Astrocyte (in vitro differentiated cells and primary cell): ENCODE measurements around the gene FLT3LG. TPM values are rescaled to one million over a fixed set of nuclear protein-coding genes. Genes with fewer than 3 reads are reported as not detected.
A peak's percentile ranks its signal among the peaks of the same experiment; 100 is the strongest.

Source experiments
- DNase-seq: peaks from one replicate; pipeline ENCODE4 v3.0.0-alpha.2; 2010; ENCODE audit warnings: low read depth
- FAIRE-seq: peaks from 2 replicates; lab custom pipeline; 2011; peaks lifted over from hg19 to GRCh38; lab: Jason Lieb, UNC
- H2AFZ ChIP-seq: 2 replicates; pipeline ENCODE4 v1.6.0; 2012; ENCODE audit warnings: low read depth, low read length, inconsistent platforms
- H3K27ac ChIP-seq: 2 replicates; pipeline ENCODE4 v1.5.1; 2011; ENCODE audit warnings: low read depth, low read length, inconsistent platforms
- H3K27me3 ChIP-seq: 2 replicates; pipeline ENCODE4 v1.6.0; 2011; ENCODE audit warnings: low read length, inconsistent platforms; ENCODE audit not compliant: insufficient read depth
- H3K36me3 ChIP-seq: 2 replicates; pipeline ENCODE4 v1.5.1; 2011; ENCODE audit warnings: low read length, inconsistent platforms; ENCODE audit not compliant: insufficient read depth
- H3K4me1 ChIP-seq: 2 replicates; pipeline ENCODE4 v1.5.1; 2011; ENCODE audit warnings: low read length, inconsistent platforms; ENCODE audit not compliant: insufficient read depth
- H3K4me2 ChIP-seq: 2 replicates; pipeline ENCODE4 v1.6.0; 2012; ENCODE audit warnings: low read length, inconsistent platforms
- H3K4me3 ChIP-seq: 2 replicates; pipeline ENCODE4 v1.5.1; 2011; ENCODE audit warnings: low read depth, mild to moderate bottlenecking, low read length, inconsistent platforms; ENCODE audit not compliant: insufficient read depth
- H3K79me2 ChIP-seq: 2 replicates; pipeline ENCODE4 v1.6.0; 2012; ENCODE audit warnings: mild to moderate bottlenecking, low read length, inconsistent platforms; ENCODE audit not compliant: insufficient read depth
- H3K9ac ChIP-seq: 2 replicates; pipeline ENCODE4 v1.6.0; 2012; ENCODE audit warnings: mild to moderate bottlenecking, low read length, inconsistent platforms
- H3K9me3 ChIP-seq: 2 replicates; pipeline ENCODE4 v1.5.1; 2012; ENCODE audit warnings: low read depth, mild to moderate bottlenecking, low read length, inconsistent platforms; ENCODE audit not compliant: insufficient read depth
- H4K20me1 ChIP-seq: 2 replicates; pipeline ENCODE4 v1.6.0; 2012; ENCODE audit warnings: low read length, inconsistent platforms; ENCODE audit not compliant: insufficient read depth
- H3K27ac Mint-ChIP-seq: one replicate; pipeline ENCODE4 v1.8.0; 2021; ENCODE audit warnings: mild to moderate bottlenecking, mixed read lengths; ENCODE audit not compliant: unreplicated experiment
- H3K27me3 Mint-ChIP-seq: one replicate; pipeline ENCODE4 v1.8.0; 2021; ENCODE audit warnings: low read depth, mixed read lengths; ENCODE audit not compliant: unreplicated experiment
- H3K36me3 Mint-ChIP-seq: one replicate; pipeline ENCODE4 v1.8.0; 2021; ENCODE audit warnings: low read depth, mixed read lengths; ENCODE audit not compliant: unreplicated experiment
- H3K4me1 Mint-ChIP-seq: one replicate; pipeline ENCODE4 v1.8.0; 2021; ENCODE audit warnings: low read depth, mixed read lengths; ENCODE audit not compliant: unreplicated experiment
- H3K4me3 Mint-ChIP-seq: one replicate; pipeline ENCODE4 v1.8.0; 2021; ENCODE audit warnings: mild to moderate bottlenecking, moderate library complexity, mixed read lengths; ENCODE audit not compliant: unreplicated experiment
- H3K9me3 Mint-ChIP-seq: one replicate; pipeline ENCODE4 v1.8.0; 2021; ENCODE audit warnings: mild to moderate bottlenecking, mixed read lengths; ENCODE audit not compliant: unreplicated experiment
- CTCF ChIP-seq: IDR thresholded peaks from 2 replicates; pipeline ENCODE4 v1.5.1; 2011; ENCODE audit warnings: low read depth, mild to moderate bottlenecking, inconsistent platforms, low read length, moderate library complexity; ENCODE audit not compliant: insufficient read depth
- EZH2 ChIP-seq: IDR thresholded peaks from 2 replicates; pipeline ENCODE4 v1.6.1; 2012; ENCODE audit warnings: mild to moderate bottlenecking, low read length, inconsistent platforms; ENCODE audit not compliant: insufficient read depth
- total RNA-seq: library from RNA; stranded (reverse); gene quantifications from 2 replicates; pipeline ENCODE4 v1.2.1, GENCODE V29; 2021

The FLT3LG gene
- total RNA-seq, 1 donor from 2014 or later = not detected

GRCh38 chr19:49487277-49488045, 13.4 kb downstream of the FLT3LG start, which contains the start of gene RPL13A:
RPL13A (plus strand) TSS chr19:49487608; CDS start chr19:49487630, 22 bp downstream.
- H3K9me3 Mint-ChIP-seq = no peaks in the 10 kb centered on the region
- H3K79me2 ChIP-seq = peaks cover 38% of the 10 kb centered on the region
- H3K4me3 Mint-ChIP-seq = peak within 1 kb of the TSS; percentile 94
- no peaks in the 10 kb centered on the region for H3K9me3 ChIP-seq
- peak within 1 kb of the TSS; percentile 97 for H3K9ac ChIP-seq
- no peaks in the 10 kb centered on the region for H3K27me3 ChIP-seq
- H3K36me3 Mint-ChIP-seq = peaks cover 31% of the 10 kb centered on the region
- TF ChIP-seq EZH2 (no peak), CTCF (no peak)
- DNase-seq (peak; percentile 93), FAIRE-seq (no peak)
- H3K4me3 ChIP-seq = peak within 1 kb of the TSS; percentile 98
- peaks cover 49% of the 10 kb centered on the region for H4K20me1 ChIP-seq
- H3K27ac ChIP-seq = peak within 1 kb of the TSS; percentile 81
- H3K4me1 Mint-ChIP-seq = peaks cover 22% of the 10 kb centered on the region
- H3K4me1 ChIP-seq = peaks cover 14% of the 10 kb centered on the region
- peak within 1 kb of the TSS; percentile 91 for H3K4me2 ChIP-seq
- H3K36me3 ChIP-seq = peaks cover 29% of the 10 kb centered on the region
- no peaks in the 10 kb centered on the region for H3K27me3 Mint-ChIP-seq
- peak within 1 kb of the TSS; percentile 92 for H3K27ac Mint-ChIP-seq
- peak within 1 kb of the TSS; percentile 89 for H2AFZ ChIP-seq

DNA sequence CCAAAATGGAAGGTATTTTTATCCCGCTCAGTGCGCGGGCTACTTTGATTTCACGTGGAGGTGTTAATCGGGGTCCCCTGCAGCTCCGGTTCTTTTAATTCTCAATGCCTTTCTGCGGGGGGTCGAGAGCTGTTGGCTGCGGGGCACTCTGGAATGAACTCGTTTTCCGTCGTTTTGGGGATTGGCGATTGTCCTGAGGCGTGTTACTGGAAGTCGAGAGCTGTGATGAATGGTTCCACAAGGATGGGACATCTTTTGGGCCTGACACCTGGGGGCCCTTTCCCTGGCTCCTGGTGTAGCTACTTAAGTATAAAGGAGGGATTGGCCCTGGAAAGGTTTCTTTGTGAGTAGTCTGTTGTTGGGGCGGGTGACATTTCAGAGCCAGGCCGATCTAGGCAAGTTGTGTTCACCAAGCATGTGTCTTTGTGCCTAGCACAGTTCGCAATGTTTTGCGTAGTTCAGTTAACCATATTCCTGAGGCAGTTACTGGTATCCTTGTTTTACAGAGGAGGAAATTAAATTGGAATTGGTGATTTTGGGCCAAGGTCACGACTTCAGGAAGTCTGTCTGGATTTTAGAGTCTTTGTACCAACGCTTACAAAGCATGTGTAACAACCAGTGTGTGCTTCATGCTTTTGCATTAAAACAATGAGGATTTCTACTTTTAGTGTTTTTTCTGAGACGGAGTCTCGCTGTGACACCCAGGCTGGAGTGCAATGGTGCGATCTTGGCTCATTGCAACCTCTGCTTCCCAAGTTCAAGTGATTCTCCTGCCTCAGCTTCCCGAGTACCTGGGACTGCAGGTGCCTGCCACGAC, 14.2 kb downstream of the FLT3LG start:
- H3K36me3 Mint-ChIP-seq = peaks cover 37% of the 10 kb centered on the region
- Histone ChIP-seq H3K27ac (peak overlapping the region; percentile 81), H3K79me2 (peaks cover 38% of the 10 kb centered on the region), H3K9ac (peak overlapping the region; percentile 97), H2AFZ (no peak overlapping the region), H3K4me2 (peak overlapping the region; percentile 91), H4K20me1 (peaks cover 55% of the 10 kb centered on the region), H3K9me3 (no peaks in the 10 kb centered on the region), H3K4me3 (peak overlapping the region; percentile 98), H3K36me3 (peaks cover 36% of the 10 kb centered on the region), H3K27me3 (no peaks in the 10 kb centered on the region), H3K4me1 (peaks cover 14% of the 10 kb centered on the region)
- H3K27me3 Mint-ChIP-seq = no peaks in the 10 kb centered on the region
- TF ChIP-seq CTCF (no peak), EZH2 (no peak)
- no peak for FAIRE-seq
- peaks cover 25% of the 10 kb centered on the region for H3K4me1 Mint-ChIP-seq
- H3K27ac Mint-ChIP-seq = peak overlapping the region; percentile 92
- H3K4me3 Mint-ChIP-seq = peak overlapping the region; percentile 94
- DNase-seq = no peak
- H3K9me3 Mint-ChIP-seq = no peaks in the 10 kb centered on the region
